Measurements from ENCODE around the gene CTXN1.
A peak's percentile ranks its signal among the peaks of the same experiment; 100 is the strongest.
"Not testable (repeated sequence)": the region's sequence is repeated elsewhere in the genome, so short reads cannot be mapped to it uniquely, and the experiment has no call there.

CTXN1 gene

GRCh38 chr19:7902796-7903243 is 23.1 kb downstream of the CTXN1 start:
- no peak for DNase-seq (ENCODE audit: low read depth in 3 of 3)

- no peak for DNase-seq (ENCODE audit: low read depth in 3 of 3)
Observed at GRCh38 chr19:7901337-7901736, 24.6 kb downstream of the CTXN1 start.

- DNase-seq (ENCODE audit: low read depth in 3 of 3): no peak
Observed at GRCh38 chr19:7900931-7901330, 25.0 kb downstream of the CTXN1 start.

- DNase-seq (ENCODE audit: low read depth in 3 of 3): no peak
Observed at GRCh38 chr19:7900401-7900870, 25.5 kb downstream of the CTXN1 start.

- no peak for DNase-seq (ENCODE audit: low read depth in 3 of 3)
Observed at GRCh38 chr19:7899751-7900378, 26.1 kb downstream of the CTXN1 start.

- no peak for DNase-seq (ENCODE audit: low read depth in 3 of 3)
Observed at GRCh38 chr19:7898967-7899366, 27.0 kb downstream of the CTXN1 start.

GRCh38 chr19:7897292-7897691 is 28.6 kb downstream of the CTXN1 start:
- DNase-seq (ENCODE audit: low read depth in 3 of 3): no peak

GRCh38 chr19:7895565-7895964 is 30.4 kb downstream of the CTXN1 start:
- DNase-seq (ENCODE audit: low read depth in 3 of 3): no peak

- DNase-seq (ENCODE audit: low read depth in 3 of 3): no peak
Observed at GRCh38 chr19:7894612-7895309, 31.2 kb downstream of the CTXN1 start.

- DNase-seq (ENCODE audit: low read depth in 3 of 3): not testable (repeated sequence)
Observed at GRCh38 chr19:7893362-7894101, 32.4 kb downstream of the CTXN1 start.

- no peak for DNase-seq (ENCODE audit: low read depth in 3 of 3)
Observed at GRCh38 chr19:7888826-7889217, 37.1 kb downstream of the CTXN1 start.

GRCh38 chr19:7888145-7888825 is 37.6 kb downstream of the CTXN1 start, which contains the start of gene LRRC8E:
TSS of gene LRRC8E (plus strand) at chr19:7888510. CDS start at chr19:7895604, 7,094 bp downstream.
- peak in 1 of 3 experiments; percentile 57 for DNase-seq (ENCODE audit: low read depth in 3 of 3)

- no peak for DNase-seq (ENCODE audit: low read depth in 3 of 3)
Observed at GRCh38 chr19:7887408-7888144, 38.4 kb downstream of the CTXN1 start.

GRCh38 chr19:7885818-7886217 is 40.1 kb downstream of the CTXN1 start:
- no peak for DNase-seq (ENCODE audit: low read depth in 3 of 3)

- no peak for DNase-seq (ENCODE audit: low read depth in 3 of 3)
Observed at GRCh38 chr19:7883796-7884570, 42.0 kb downstream of the CTXN1 start.

GRCh38 chr19:7883105-7883504 is 42.8 kb downstream of the CTXN1 start:
- no peak for DNase-seq (ENCODE audit: low read depth in 3 of 3)

GRCh38 chr19:7881910-7882309 is 44.0 kb downstream of the CTXN1 start:
- DNase-seq (ENCODE audit: low read depth in 3 of 3): no peak

- no peak for DNase-seq (ENCODE audit: low read depth in 3 of 3)
Observed at GRCh38 chr19:7879836-7880235, 46.1 kb downstream of the CTXN1 start.

GRCh38 chr19:7879111-7879807 is 46.7 kb downstream of the CTXN1 start:
- DNase-seq (ENCODE audit: low read depth in 3 of 3): no peak
